ENCODE results near the gene TYMP.
A peak's percentile ranks its signal among the peaks of the same experiment; 100 is the strongest.

DNA sequence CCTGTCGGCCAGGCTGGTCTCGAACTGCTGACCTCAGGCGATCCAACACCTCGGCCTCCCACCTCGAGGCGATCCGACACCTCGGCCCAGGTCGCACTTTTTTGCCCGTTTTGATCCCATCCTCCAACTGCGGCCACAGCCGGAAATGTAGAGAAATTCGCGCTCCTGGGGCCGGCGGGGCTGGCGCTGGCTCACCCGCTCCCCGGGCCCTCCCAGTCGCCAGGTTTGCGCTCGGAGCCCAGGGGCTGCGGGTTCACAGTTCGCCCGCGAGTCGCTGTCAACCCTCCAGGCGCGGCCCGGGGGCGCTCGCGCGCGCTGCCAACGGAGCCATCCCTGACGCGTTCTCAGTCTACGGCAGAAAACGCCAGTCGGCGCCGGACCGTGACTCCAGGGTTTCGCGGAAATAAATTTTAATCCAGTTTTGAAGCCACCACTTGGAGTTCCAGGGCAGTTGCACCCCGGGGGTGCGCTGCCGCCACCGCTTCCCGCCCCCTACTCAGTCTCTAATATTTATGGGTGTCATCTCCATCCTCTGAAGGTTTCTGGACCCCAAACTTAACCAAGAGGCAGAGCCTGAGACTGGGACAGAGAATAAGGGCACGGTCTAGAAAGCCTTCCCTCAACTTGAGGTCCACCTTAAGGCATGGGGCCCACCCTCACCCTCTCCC, 14.4 kb upstream of the TYMP start:
- TF ChIP-seq, protein P1, sequence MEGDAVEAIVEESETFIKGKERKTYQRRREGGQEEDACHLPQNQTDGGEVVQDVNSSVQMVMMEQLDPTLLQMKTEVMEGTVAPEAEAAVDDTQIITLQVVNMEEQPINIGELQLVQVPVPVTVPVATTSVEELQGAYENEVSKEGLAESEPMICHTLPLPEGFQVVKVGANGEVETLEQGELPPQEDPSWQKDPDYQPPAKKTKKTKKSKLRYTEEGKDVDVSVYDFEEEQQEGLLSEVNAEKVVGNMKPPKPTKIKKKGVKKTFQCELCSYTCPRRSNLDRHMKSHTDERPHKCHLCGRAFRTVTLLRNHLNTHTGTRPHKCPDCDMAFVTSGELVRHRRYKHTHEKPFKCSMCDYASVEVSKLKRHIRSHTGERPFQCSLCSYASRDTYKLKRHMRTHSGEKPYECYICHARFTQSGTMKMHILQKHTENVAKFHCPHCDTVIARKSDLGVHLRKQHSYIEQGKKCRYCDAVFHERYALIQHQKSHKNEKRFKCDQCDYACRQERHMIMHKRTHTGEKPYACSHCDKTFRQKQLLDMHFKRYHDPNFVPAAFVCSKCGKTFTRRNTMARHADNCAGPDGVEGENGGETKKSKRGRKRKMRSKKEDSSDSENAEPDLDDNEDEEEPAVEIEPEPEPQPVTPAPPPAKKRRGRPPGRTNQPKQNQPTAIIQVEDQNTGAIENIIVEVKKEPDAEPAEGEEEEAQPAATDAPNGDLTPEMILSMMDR (IDR thresholded peaks at IDR 0.05): peak in 1 of 3 experiments; percentile 40
- TF ChIP-seq POLR2A (IDR thresholded peaks at IDR 0.05): no peak

All from testis (tissue), 2 donors.